NCI-H146 (cell line): ENCODE data around the gene DSN1.
"Not testable (repeated sequence)": the region's sequence is repeated elsewhere in the genome, so short reads cannot be mapped to it uniquely, and the experiment has no call there.

Source experiments
- DNase-seq: peaks from one replicate; lab custom pipeline; 2025; lab: John Stamatoyannopoulos, UW

The DSN1 gene

DNA sequence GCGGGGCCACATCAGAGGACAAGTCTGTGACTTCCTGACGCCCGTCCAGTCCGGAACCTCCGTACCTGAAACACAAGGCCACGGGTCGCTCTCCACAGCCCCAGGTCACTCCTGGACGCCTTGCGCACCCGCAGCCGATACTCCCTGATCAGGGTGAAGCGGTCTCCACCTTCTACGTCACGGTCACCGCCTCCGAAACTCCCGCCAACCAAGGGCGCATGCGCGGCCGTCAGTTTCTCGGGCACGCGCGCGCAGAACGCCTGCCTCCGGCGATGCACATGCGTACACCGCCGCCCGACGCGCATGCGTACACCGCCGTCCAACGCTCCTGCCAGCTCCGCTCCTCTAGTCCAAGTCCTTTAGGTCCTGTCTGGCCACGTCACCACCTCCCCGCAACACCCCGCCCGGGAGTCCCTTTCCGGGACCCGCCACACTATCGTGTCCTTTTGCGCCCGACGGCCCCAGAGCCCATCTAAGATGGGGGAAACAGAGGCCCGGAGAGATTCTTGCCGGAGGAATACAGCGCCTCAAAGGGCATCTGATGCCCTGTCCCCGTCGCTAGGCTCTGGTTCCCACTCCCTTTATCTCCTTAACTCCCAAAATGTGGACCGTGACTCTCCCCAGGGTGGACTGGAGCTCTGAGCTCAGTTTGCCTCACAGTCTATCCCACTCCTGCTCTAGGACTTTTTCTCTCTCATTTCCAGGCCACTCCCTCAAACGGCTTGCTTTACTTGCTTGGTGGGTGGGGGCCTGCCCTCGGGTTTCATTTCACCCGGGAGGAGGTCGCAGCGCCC, at the start of gene DSN1:
DSN1 (minus strand) TSS at position 167 of the 794 bp plus-strand sequence. CDS start 2,305 bp downstream, outside the sequence.
- DNase-seq = peak; percentile 99

GRCh38 chr20:36823121-36823520, 49.6 kb upstream of the DSN1 start:
- DNase-seq = no peak

DNA sequence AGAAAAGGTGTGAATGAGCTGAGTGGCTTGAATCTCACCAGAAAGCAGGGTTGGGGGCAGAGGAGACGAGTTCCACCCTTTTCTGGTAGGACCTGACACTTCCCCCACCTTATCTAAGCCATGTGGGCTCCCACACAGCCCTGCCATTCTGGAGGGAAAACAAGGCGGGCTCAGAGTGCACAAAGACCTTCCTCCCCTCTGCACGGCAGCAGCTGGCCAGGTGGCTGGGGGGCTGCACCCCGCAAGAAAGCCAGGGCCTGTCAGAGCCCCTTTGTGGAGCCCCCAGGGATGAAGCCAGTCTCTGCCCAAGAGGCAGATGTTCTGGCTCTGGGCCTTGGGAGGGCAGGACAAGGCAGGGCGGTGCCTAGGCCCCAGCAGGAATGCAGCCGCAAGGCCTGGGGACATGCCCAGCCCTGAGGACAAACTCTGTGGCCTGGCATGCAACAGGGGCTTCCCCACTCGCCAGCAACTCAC, 48.4 kb upstream of the DSN1 start:
- DNase-seq = no peak

GRCh38 chr20:36820928-36821327, 47.4 kb upstream of the DSN1 start:
- DNase-seq = no peak

DNA sequence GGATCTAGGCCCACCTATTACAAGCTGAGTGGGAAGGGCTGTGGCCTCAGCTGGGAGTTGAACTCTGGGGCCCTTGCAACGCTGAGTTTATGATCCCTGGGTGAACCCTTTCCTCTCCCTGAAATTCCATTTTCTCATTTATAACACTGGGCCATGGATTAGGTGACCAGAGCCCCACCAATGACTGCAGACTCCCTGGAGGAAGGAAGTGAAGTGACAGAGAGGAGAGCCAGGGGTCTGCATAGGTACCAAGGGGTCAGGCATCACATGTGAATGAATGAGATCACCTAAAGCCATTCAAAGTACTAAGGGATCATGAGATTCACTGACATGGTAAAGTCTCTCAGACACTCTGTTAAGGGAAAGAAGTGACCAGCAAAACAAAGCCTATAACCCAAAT, 46.5 kb upstream of the DSN1 start:
- no peak for DNase-seq

DNA sequence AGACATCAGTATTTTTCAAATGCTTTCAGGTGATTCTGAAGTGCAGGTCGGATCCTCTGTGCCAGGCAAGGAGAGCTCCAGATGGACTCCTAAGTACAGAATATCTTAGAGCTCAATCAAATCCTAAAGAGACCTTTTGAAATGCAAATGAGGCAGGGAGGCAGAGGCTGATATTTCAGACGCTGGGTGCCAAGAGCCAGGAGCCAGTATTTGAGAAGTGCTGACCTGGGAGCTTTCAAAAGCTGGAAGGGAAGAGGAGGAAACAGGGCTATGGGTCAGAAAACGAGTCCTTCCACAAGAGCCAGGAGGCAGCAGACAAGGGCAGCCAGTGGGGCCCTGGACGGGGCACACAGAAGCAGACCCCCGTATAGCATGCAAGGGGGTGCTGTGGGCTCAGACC, 46.1 kb upstream of the DSN1 start:
- no peak for DNase-seq

DNA sequence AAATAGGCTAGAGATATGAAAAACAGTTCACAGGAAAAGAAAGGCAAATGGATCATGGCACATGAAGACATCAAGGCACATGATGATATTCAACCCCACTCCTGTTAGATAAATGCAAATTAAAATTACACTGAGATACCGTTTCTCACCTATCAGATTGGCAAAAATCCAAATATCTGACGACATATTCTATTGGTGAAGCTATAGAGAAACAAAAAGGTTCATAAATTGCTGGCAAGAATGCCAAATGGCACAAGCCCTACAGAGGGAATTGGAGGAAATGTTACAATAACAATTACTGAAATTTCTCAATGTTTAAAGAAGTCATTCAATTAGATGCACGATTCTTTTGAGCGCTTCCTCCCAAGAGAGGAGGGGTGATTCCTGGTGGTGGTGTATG, 45.3 kb upstream of the DSN1 start:
- peak; percentile 54 for DNase-seq

DNA sequence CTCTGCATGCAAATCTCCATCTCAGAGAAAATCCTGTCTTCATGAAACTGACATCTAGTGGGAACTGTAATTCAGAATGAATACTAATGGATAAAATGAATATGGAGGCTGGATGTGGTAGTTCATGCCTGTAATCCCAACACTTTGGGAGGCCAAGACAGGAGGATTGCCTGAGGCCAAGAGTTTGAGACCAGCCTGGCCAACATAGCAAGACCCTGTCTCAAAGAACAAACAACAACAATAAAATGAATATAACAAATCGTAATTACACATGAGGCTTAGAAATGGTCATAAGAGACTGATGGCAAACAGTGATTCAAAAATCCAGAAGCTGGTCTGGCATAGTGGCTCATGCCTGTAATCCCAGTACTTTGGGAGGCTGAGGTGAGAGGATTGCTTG, 44.6 kb upstream of the DSN1 start:
- no peak for DNase-seq

DNA sequence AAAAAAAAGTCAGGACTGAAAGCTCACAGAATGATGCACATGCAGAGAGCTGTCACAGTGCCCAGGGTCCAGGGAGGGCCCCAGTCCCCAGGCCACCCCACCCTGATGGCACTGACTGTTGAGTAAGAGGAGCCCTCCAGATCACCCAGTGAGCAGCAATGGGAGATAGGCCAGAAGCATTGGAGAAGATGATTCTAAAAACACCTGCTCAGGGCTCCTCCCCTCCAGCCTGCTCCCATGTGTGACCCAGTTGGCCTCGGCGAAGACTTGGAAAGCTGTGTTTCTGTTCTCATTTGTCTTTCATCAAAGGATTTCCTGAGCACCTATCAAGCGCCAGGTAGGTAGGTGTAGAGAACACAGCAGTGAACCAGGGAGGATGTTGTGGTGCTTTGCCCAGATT, 43.9 kb upstream of the DSN1 start:
- no peak for DNase-seq

DNA sequence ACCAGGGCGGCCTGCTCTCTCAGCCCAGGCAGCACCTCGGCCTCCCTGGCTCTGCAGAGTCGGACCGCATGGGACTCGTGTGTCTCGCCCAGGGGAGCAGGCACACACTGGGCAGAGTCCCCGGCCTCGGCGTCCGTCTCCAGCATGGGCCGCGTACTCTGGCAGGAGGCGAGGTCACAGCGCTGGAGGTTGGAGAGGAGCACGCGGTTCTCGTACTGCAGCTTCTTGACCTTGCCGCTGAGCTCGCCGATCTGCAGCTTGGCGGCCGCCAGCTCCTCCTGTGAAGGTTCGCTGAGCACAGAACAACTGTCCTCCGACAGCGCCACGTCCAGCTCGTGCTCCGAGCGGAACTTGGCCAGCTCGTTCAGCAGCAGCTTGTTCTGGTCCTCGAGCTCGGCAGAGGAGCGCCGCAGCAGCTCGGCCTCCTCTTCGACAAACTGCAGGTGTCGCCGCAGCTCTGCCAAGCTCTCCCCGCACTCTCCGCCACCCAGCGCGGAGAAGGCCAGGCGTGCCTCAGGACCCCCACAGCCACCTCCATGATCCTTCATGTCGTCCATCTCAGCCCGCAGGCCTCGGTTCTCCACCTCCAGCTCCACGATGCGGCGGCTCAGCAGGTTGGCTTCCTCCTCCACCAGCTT, 42.0 kb upstream of the DSN1 start:
- DNase-seq = no peak

- DNase-seq = no peak
Measured at GRCh38 chr20:36812594-36813463, 39.3 kb upstream of the DSN1 start.

DNA sequence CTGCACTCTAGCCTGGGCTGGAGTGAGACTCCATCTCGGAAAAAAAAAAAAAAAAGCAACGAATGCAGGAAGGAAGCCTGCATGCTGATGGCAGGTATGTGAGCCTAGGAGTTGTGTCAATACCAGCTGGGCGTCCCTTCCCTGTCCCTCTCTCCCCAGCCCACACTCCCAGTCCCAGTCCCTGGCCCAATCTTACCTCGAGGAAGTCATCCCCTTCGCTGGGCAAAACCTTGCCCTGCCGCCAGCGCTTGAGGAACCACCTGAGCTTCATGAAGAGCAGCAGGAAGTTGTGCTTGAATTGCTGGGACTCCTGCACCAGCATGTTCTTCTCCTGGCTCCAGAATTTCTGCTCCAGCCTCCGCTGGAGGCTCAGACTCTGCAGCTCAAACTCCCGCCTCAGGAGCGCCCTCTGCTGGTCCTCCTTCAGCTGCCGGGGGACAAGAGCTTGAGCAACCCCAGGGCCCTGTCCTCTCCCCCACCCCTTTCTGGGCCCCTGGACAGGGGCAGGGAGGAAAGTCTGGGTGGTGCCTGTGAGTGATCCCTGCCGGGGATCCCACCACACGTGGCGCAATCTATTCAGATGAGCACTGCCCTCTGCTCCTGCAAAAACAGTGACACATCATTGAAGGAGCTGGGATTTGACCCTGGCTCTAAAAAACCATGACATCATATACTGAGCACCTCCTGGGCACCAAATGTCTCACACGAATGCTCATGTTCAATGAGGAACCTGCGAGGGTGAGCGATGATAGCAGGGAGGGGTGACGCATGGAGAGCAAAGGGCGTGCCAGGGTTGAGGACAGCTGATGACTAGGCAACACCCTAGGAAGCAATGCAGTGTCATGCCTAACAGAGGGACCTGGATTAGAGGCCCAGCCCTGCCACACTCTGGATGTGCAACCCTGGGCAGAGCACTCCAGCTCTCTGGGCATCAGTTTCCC, 35.0 kb upstream of the DSN1 start:
- DNase-seq = peak; percentile 28

DNA sequence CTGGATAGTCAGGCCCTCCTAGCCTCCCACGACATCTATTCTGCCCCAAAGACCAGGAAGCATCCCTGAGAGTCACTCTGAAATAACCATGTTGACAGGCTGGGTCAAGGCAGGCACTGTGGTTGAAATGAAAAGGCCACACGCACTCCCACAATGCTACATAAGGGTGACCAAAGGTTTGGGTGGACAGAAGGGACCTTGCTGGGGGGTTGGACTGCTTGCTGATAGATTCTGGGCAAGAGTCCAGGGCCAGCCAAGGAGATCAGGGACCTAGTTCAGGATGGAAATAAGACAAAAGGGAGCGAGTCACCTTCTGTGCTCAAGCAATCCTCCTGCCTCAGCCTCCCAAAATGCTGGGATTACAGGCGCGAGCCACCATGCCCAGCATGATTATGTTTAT, 32.5 kb upstream of the DSN1 start:
- DNase-seq = no peak

GRCh38 chr20:36805396-36805795, 31.8 kb upstream of the DSN1 start:
- no peak for DNase-seq

- DNase-seq = no peak
Measured at GRCh38 chr20:36804425-36804824, 30.9 kb upstream of the DSN1 start.

- DNase-seq = no peak
Measured at GRCh38 chr20:36802326-36803222, 29.0 kb upstream of the DSN1 start.

DNA sequence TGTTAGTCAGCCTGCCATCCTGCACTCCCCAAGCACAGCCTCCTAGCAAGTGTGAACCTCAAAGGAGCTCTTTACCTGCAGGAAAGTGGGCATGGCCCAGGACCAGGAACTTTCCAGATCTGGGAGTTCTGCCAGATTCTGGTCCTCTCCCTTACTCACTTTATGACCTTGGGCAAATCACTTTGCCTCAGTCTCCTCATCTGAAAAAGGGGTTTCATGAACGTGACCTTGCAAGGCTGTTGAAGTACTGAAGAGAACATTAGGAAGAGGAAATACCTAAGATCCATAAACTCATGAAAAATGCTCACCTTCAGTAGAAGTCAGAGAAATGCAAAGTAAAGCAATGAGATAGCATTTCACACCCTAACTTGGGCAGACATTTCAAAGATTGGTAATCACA, 26.8 kb upstream of the DSN1 start:
- DNase-seq = no peak

DNA sequence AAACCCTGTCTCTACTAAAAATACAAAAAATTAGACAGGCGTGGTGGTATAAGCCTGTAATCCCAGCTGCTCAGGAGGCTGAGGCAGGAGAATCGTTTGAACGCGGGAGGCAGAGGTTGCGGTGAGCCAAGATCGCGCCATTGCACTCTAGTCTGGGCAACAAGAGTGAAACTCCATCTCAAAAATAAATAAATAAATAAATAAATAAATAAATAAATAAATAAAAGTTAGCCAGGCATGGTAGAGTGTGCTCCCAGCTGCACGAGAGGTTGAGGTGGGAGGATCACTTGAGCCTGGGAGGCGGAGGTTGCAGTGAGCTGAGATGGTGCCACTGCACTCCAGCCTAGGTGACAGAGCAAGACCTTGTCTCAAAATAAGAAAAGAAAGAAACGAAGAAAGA, 25.8 kb upstream of the DSN1 start:
- DNase-seq = not testable (repeated sequence)

- DNase-seq = no peak
Measured at GRCh38 chr20:36796875-36797274, 23.3 kb upstream of the DSN1 start.

GRCh38 chr20:36796117-36796516, 22.6 kb upstream of the DSN1 start:
- DNase-seq = no peak
